NCI-H774 (cell line): Measurements from ENCODE around the gene UBE2D3.
"Not testable (repeated sequence)": the region's sequence is repeated elsewhere in the genome, so short reads cannot be mapped to it uniquely, and the experiment has no call there.

Source experiments
- DNase-seq: peaks from one replicate; lab custom pipeline; 2025; lab: John Stamatoyannopoulos, UW

UBE2D3 gene

DNA sequence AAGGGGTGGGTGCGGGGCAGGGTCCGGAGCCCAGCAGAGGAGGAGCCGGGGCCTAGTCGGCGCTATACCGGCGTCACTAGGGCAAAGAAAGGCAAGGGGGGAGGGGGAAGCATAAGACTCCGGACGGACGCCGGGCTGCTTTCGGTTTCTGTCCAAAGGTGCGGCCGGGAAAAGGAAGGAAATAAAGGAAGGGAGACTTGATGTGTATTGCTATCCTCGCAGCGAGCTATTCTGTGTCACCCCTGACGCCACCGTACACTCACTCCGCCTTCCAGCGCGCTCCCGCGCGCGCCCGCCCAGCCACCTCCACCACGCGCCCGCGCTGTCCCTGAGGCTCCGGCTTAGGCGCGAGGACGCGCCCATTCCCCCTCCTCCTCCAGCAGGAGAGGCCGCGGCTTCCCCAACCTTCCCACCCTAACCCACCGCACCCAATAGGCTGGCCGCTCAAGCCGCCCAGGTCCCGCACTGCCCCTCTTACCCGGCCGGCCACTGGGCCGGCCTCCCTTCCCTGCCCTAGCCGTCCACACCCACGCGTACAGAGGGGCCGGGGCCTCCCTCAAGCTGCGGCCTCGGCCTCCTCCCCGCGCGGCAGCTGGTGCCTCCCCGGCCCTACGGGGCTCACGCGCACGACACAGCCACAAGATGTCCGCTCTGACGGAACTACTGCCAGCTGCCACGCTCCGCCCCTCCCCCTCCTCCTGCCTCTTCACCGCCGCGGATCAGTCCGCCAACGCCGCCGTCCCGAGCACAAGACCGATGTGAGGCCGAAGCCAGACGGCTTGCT, at the start of gene UBE2D3:
UBE2D3 (minus strand) TSS at position 662 of the 784 bp plus-strand sequence. CDS start 1,043 bp downstream, outside the sequence.
- DNase-seq = peak; percentile 80

DNA sequence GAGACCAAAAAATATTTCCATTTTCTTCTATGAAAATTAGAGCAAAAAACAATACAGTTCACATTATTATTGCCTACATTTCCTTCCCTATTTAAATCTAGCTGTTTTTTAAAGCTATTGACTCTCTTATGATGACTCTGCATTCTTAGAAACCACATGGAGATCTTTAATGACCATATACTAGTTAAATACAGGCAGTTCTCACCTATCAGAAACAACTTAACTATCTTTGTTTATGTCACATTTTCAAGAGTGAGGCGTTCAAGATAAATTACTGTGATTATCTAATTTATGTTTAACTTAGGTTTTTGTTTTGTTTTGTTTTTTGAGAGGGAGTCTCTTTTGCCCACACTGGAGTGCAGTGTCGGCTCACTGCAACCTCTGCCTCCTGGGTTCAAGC, 44.4 kb upstream of the UBE2D3 start:
- DNase-seq = no peak

DNA sequence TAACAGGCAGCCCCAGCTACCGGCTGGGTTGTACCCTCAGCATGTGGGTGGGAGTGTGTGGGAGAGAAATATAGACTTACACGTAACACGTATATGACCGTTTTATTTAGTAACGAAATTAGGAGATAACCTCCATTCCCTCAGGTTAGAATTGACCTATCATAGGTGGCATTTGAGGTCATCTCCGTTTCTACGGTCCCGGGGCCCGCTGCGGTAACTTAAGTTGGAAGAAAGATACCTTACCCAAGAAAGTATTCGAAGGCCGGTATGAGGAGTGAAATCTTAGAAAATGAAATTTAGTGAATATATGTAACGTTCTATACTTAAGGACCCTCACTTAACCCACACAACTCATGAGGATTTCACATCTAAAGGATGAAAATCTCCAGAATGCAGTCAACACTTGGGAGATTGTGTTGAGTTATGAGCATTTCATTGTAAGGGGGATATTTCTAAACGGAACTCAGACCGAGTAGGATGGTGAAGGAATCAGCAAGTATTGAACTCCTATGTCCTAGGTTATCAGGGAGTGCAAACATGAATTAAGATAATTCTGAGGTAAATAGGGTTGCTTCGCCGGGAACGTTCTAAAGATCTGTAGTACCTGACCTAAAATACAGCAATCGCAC, 42.3 kb upstream of the UBE2D3 start:
- no peak for DNase-seq

DNA sequence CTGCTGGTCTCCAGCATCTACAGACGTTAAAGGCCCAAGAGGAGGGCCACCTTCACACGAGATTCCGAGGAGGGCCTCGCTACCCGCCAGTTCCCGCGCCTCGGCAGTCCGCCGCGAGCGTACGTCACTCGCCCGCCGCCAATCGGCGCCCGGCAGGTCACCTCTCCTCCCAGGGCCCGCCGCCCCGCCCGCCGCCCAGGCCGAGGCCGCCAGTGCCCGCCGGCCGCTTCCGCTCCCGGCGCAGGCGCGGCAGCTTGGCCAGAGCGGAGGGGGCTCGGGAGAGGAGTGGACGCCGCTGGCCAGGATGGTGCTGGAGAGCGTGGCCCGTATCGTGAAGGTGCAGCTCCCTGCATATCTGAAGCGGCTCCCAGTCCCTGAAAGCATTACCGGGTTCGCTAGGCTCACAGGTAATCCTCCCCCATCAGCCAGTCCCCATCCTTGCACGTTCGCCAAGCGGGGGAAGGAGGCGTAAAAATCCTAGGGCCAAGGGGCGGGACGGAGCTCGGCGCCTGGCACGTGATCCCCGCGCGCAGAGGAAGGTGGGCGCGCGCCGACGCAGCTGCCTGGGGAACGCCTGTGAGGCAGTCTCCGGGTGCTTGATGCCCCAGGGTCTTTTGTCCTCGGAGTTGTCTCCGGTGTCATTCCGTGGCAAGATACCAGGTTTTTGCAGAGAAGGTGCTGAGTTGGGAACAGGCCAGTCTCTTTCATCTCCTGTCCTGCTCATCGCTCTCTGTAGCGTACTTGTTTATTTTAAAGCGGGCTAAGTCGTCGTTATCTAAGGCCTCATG, 41.6 kb upstream of the UBE2D3 start, which contains the start of gene CISD2:
CISD2 (plus strand) TSS at position 212 of the 788 bp plus-strand sequence; CDS start at position 305, 93 bp downstream.
- DNase-seq = peak; percentile 73

DNA sequence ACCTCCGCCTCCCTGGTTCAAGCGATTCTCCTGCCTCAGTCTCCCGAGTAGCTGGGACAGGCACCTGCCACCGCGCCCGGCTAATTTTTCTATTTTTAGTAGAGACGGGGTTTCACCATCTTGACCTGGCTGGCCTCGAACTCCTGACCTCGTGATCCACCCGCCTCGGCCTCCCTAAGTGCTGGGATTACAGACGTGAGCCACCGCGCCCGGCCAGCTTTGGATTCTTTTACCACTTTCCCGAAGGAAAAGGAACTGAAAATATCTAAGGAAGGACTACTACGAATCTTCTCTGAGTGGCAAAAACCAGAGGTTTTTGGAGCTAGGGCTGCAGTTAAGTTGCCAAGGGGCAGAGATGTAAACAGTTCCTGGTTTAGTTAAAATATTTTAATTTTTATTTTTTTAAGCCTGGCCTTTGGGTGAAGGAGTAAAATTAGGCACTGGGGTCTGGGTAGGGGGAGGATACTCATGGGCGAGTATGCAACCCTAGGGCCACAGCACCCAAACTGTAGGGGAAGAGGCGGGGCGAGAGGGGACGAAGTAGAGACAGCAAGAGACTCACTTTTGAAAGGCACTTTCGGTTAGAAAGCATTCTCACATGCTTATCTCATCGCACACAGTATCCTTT, 40.9 kb upstream of the UBE2D3 start:
- no peak for DNase-seq

DNA sequence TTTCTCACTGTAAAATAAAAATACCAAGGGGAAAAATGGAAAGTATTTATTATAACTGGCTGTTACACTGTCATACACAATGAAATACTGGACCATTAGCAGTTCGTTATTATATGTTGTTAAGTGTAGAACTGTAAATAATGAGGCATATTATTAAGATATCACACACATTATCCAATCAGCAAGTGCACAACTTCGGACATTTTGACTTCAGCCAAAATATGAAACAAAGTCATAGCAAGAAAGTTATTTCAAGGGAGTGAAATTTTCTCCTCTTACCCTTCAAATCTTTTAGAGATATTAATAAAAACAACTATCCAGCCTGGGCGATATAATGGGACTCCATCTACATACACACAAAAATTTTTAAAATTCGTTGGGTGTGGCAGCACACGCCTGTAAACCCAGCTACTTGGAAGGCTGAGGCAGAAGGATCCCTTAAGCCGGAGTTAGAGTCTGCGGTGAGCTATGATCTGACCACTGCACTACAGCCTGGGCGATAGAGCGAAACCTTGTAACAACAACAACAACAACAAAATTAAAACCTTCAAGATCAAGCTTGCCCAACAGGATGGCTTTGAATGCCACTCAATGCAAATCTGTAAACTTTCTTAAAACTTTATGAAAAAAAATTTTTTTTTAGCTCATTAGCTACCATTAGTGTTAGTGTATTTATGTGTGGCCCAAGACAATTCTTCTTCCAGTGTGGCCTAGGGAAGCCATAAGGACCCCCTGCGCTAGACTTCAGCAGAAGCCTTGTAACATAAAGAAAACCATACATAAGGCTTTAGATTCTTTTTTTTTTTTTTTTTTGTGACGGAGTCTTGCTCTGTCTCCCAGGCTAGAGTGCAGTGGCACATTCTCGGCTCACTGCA, 40.2 kb upstream of the UBE2D3 start:
- DNase-seq = no peak

DNA sequence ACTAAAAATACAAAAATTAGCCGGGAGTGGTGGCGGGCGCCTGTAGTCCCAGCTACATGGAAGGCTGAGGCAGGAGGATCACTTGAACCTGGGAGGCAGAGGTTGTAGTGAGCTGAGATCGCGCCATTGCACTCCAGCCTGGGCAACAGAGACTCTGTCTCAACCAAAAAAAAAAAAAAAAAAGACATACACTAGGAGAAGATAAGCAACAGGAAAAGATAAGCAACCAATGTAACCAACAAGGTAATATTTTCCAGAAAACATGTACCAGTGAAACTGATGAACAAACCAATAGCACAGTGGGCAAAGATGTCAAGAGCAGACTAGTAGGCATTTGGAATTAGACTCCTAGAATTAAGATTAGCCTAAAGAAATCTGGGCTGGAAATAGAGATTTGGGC, 38.0 kb upstream of the UBE2D3 start:
- DNase-seq = not testable (repeated sequence)

DNA sequence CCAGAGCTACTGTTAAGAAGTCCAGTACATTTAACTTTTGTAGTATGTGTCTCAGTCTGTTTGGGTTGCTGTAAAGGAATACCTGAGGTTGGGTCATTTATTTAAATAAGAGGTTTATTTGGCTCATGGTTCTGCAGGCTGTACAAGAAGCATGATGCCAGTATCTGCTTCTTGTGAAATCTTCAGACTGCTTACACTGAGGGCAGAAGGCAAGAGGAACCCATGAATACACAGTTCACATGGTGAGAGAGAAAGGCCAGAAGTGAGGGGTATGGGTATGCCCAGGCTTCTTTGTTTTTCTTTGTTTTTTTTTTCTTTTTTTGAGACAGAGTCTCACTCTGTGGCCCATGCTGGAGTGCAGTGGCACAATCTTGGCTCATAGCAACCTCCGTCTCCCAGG, 35.4 kb upstream of the UBE2D3 start:
- DNase-seq = no peak

DNA sequence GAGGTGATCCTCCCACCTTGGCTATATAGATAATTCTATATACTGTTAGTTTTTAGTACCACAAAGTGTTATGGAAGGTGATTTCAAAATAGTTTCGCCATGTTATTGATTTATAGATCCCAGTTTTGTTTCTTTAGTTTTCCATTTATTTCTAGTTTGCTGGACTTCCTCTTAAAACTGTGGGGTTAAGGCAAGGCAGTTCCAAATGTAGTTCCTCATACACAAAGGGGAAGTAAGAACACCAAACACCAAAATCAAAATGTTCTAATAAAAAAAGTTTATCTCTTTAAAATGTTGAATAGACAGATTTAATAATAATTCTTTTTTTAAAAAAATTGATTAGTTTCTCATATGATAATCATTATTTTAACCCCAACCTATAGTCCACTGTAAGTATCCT, 34.7 kb upstream of the UBE2D3 start:
- DNase-seq = no peak

DNA sequence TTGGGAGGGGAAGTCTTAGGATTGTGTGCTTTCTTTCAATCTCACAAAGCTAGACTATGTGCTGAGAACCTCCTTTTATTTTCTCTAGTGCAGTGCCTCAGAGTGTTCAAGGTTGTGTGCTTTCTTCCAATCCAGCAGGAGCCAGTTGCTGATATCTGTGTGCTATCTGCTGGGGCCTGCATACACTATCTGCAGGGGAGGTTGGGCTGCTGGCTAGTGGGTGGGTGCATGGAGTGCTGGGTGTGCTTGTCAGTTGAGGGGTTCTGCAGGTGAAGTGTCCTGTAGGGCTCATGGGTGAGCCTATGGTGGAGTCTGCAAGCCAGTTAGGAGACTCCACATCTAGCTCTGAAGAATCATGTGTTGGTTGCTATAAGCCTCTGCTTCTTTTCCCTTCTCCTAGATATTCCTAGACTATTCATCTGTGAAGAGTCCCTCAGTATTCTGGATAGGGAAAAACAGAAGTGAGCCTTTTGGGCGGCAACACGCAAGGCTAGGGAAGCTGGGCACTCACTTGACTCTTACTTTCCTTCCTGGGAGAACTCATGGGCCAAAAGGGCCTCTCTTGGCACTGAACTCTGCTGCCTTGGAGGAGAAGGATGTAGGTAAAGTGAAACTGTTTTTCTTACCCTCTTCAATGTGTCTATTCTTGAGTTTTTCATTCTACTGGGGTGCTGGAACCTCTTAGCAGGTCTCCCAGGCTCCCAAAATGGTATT, 33.4 kb upstream of the UBE2D3 start:
- DNase-seq = no peak

DNA sequence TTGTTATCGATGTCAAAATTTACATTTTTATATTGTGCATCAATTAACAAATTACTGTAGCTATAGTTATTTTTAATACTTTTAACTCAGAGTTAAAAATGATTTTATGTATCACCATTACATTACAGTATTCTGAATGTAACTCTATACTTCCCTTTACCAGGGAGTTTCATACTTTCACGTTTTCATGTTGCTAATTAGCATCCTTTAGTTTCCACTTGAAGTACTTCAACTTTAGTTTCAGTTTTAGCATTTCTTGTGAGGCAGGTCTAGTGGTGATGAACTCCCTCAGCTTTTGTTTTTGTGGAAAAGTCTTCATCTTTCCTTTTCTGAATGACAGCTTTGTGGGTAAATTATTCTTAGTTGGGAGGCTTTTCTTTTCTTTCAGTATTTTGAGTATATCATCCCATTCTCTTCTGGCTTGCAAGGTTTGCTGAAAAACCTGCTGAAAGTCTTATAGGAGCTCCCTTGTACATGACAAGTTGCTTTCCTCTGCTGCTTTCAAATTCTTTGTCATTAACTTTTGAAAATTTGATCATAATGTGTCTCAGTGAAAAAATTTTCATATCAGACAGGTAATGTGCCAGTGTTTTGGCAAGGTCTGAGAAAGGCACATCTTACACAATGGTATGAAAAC, 31.6 kb upstream of the UBE2D3 start:
- DNase-seq = no peak

DNA sequence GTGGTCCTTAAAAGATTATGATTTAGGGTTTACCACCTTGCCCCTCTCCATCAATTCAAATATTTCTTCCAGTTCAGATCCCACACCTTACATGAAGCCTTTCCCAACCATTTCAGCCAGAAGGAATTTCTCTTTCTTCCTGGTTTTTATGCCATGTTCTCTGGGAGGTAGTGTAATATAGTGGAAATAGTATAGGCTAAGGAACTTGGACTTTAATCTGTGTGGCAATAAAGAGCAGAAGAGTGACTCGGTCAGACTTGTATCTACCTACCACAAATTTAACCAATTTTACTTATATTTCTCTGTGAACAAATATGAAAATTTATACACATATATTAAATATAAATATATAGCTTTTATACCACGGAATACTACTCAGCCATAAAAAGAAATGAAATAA, 23.0 kb upstream of the UBE2D3 start:
- DNase-seq = no peak

DNA sequence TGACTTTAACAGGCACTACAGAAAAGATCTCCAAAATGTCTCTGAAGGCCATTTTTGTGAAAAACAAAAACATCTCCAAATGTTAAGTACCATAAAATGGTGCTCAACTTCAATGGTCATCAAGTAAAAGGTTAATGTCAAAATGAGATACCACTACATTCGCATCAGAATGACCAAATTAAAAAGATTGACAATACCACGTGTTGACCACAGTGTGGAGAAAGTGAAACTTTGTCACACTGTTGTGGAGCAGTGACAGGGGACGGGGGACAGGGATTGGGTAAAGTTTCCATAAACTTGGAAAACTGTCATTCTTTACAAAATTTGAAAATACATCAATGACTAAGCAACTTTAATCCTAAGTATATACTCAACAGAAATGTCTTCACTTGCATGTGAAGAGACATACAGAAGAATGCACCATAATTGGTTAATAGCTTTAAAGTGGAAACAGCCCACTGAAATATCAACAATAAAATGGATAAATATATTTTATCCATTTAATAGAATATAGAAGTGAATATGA, 22.3 kb upstream of the UBE2D3 start:
- no peak for DNase-seq

DNA sequence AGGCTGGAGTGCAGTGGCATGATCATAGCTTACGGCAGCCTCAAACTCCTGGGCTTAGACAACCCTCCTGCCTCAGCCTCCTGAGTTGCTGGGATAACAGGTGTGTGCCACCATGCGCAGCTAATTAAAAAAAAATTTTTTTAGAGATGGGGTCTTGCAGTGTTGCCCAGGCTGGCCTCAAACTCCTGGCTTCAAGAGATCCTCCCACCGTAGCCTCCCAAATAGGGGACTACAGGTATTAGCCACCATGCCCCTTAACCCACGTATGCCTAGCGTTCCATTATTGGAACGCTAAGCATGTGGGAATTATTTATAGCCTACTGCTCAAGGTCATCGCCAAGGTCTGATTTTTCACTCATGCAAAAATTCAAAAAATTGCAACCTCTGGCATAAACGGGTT, 20.3 kb upstream of the UBE2D3 start:
- DNase-seq = no peak

DNA sequence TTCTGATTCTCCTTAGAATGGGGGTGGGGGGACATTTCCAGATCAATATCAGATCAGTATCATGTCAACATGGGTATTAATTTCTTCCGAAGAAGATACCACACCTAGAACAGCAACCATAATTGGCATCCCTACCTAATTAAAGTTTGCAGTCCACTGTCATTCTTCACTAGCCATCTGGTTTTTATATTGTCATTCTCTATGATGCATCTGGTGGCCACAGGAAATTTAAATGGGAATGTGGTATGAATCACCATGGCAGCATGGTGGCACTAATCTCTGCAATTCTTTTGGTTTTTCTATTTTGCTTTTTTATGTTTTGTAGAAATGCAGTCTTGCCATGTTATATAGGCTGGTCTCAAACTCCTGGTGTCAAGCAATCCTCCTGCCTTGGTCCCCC, 16.6 kb upstream of the UBE2D3 start:
- no peak for DNase-seq

DNA sequence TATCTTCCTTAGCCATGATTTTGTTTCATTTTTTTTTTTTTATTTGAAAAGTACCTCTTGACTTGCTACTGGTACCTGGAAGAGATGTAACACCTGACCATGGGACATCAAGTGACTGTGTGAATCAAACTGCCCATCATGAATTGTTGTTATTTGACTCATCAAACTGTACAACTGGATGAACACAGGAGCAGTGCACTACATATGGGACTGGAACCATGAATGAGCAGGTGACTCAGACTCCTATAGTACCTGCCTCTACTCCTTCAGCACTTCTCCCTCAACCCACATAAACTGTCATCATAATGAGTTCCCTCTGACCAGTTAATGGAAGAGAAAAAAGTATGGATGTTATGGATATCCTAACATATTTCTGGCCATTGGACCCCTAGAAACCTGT, 15.9 kb upstream of the UBE2D3 start:
- no peak for DNase-seq

DNA sequence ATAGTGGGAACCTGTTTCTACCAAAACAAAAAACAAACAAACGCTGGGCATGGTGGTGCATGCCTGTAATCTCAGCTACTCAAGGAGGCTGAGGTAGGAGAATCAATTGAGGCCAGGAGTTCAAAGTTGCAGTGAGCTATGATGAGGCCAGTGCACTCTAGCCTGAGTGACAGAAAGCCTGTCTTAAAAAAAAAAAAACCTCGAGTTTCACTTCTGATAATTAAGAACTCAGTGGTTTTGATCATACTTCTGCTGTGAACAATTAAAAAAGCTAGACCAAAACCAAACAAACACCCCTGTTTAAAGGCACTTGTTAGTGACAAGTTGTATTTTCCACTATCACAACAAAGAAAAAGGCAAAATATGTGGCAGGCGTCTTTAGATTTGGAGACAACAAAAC, 15.0 kb upstream of the UBE2D3 start:
- DNase-seq = no peak

DNA sequence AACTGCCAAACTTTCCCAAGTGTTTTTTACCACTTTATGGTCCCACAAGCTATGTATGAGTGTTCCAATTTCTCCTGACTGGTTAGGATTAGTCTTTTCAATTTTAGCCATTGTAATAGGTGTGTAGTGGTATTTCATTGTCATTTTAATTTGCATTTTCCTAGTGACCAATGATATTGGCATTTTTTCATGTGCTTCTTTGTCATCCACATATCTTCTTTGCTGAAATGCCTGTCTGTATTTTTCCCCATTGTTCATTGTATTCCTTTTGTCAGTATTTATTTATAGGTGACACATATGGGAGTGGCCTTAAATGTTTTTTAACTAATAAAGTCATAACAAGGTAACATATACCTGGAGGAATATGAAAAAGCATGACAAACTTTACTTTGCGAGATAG, 9.2 kb upstream of the UBE2D3 start:
- no peak for DNase-seq

DNA sequence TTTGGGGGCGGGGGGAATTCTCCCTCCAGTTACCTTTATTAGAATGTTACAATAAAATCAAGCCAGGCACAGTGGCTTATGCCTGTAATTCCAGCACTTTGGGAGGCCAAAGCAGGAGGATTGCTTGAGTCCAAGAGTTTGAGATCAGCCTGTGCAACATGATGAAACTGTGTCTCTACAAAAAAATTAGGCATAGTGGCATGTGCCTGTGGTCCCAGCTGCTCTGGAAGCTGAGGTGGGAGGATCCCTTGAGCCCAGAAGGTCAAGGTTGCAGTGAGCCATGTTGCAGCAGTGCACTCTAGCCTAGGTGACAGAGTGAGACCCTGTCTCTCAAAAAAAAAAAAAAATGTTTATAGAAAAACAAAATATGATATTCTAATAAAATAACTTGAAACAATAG, 5.3 kb upstream of the UBE2D3 start:
- no peak for DNase-seq

DNA sequence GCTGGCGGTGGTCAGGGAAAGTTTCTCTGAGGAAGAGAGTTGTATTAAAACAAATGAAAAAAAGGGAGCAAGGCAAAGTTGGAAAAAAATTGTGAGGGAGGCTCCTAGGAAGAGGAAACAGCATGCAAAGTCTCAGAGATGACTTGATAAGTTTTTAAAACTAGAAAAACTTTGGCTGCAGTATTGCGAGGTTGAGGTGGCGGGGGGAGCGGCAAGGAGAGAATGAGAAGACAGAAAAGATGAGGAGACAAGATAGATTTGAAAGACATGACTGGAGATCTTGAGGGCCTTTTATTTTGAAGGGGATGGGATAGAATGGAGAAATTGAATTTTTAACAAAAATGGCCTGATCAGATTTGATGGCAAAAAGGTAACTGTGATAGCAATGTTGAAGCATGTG, 4.8 kb upstream of the UBE2D3 start:
- no peak for DNase-seq
